Measurements from ENCODE around the gene WNT1. TPM values are rescaled to one million over a fixed set of nuclear protein-coding genes. Genes with fewer than 3 reads are reported as not detected.
A peak's percentile ranks its signal among the peaks of the same experiment; 100 is the strongest.

WNT1 gene
- total and polyA plus RNA-seq, 9 of the 15 experiments (the other 6 are each of a cell fraction or from before 2014, with no cell fraction given) = not detected

GRCh38 chr12:48995086-48995879, 17.2 kb downstream of the WNT1 start (continued):
- TF ChIP-seq NRF1 (conservative IDR thresholded peaks at IDR 0.05 in 1 of 2, IDR thresholded peaks at IDR 0.05 in 1 of 2) (peak; percentile 66 to 67), PCBP1 (IDR thresholded peaks at IDR 0.05; ENCODE audit: low read depth, low read length, poor library complexity, severe bottlenecking) (no peak), RB1 (IDR thresholded peaks at IDR 0.05; ENCODE audit: low read depth) (0 out of 2 replicates have a peak, but pooled peaks have one; percentile 27), SMAD2 (IDR thresholded peaks at IDR 0.05; ENCODE audit: low read depth, low read length) (no peak), ZNF263 (CRISPR knock-in tag; IDR thresholded peaks at IDR 0.05; ENCODE audit: borderline replicate concordance) (no peak), OTX1 (CRISPR knock-in tag; IDR thresholded peaks at IDR 0.05) (no peak), ZNF23 (CRISPR knock-in tag; IDR thresholded peaks at IDR 0.05) (no peak), PHF8 (IDR thresholded peaks at IDR 0.05; ENCODE audit: borderline replicate concordance, low read length) (no peak), PKNOX1 (IDR thresholded peaks at IDR 0.05) (peak; percentile 89), CREBBP (IDR thresholded peaks at IDR 0.05; ENCODE audit: low read depth, low read length) (no peak), ZFP1 (CRISPR knock-in tag; IDR thresholded peaks at IDR 0.05) (no peak), TCF7 (IDR thresholded peaks at IDR 0.05; ENCODE audit: borderline replicate concordance) (no peak)
- TF ChIP-seq, protein P1, sequence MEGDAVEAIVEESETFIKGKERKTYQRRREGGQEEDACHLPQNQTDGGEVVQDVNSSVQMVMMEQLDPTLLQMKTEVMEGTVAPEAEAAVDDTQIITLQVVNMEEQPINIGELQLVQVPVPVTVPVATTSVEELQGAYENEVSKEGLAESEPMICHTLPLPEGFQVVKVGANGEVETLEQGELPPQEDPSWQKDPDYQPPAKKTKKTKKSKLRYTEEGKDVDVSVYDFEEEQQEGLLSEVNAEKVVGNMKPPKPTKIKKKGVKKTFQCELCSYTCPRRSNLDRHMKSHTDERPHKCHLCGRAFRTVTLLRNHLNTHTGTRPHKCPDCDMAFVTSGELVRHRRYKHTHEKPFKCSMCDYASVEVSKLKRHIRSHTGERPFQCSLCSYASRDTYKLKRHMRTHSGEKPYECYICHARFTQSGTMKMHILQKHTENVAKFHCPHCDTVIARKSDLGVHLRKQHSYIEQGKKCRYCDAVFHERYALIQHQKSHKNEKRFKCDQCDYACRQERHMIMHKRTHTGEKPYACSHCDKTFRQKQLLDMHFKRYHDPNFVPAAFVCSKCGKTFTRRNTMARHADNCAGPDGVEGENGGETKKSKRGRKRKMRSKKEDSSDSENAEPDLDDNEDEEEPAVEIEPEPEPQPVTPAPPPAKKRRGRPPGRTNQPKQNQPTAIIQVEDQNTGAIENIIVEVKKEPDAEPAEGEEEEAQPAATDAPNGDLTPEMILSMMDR (IDR thresholded peaks at IDR 0.05 in 2 of 3, conservative IDR thresholded peaks at IDR 0.05 in 1 of 3; ENCODE audit: insufficient read depth in 2 of 3, low read depth in 1 of 3, low read length in 3 of 3) = peak; percentile 85 to 88 (median 87)
- TF ChIP-seq, protein P2, sequence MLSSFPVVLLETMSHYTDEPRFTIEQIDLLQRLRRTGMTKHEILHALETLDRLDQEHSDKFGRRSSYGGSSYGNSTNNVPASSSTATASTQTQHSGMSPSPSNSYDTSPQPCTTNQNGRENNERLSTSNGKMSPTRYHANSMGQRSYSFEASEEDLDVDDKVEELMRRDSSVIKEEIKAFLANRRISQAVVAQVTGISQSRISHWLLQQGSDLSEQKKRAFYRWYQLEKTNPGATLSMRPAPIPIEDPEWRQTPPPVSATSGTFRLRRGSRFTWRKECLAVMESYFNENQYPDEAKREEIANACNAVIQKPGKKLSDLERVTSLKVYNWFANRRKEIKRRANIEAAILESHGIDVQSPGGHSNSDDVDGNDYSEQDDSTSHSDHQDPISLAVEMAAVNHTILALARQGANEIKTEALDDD (IDR thresholded peaks at IDR 0.05) = no peak
- TF ChIP-seq, protein P3, sequence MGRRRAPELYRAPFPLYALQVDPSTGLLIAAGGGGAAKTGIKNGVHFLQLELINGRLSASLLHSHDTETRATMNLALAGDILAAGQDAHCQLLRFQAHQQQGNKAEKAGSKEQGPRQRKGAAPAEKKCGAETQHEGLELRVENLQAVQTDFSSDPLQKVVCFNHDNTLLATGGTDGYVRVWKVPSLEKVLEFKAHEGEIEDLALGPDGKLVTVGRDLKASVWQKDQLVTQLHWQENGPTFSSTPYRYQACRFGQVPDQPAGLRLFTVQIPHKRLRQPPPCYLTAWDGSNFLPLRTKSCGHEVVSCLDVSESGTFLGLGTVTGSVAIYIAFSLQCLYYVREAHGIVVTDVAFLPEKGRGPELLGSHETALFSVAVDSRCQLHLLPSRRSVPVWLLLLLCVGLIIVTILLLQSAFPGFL (CRISPR knock-in tag; IDR thresholded peaks at IDR 0.05) = no peak
- TF ChIP-seq, protein P4, sequence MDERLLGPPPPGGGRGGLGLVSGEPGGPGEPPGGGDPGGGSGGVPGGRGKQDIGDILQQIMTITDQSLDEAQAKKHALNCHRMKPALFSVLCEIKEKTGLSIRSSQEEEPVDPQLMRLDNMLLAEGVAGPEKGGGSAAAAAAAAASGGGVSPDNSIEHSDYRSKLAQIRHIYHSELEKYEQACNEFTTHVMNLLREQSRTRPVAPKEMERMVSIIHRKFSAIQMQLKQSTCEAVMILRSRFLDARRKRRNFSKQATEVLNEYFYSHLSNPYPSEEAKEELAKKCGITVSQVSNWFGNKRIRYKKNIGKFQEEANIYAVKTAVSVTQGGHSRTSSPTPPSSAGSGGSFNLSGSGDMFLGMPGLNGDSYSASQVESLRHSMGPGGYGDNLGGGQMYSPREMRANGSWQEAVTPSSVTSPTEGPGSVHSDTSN (CRISPR knock-in tag; IDR thresholded peaks at IDR 0.05; ENCODE audit: low read depth) = peak; percentile 25; the same call in 1 of the 2 replicates
- TF ChIP-seq, protein P4 (tag; conservative IDR thresholded peaks at IDR 0.05; ENCODE audit: low read depth) = peak; percentile 39; the same call in 1 of the 2 replicates
- TF ChIP-seq, protein P5, sequence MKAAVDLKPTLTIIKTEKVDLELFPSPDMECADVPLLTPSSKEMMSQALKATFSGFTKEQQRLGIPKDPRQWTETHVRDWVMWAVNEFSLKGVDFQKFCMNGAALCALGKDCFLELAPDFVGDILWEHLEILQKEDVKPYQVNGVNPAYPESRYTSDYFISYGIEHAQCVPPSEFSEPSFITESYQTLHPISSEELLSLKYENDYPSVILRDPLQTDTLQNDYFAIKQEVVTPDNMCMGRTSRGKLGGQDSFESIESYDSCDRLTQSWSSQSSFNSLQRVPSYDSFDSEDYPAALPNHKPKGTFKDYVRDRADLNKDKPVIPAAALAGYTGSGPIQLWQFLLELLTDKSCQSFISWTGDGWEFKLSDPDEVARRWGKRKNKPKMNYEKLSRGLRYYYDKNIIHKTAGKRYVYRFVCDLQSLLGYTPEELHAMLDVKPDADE (conservative IDR thresholded peaks at IDR 0.05; ENCODE audit: control insufficient read depth, low read depth, low read length) = no peak

All from K562 (cell line).